Measurements from ENCODE around the gene RECQL5. TPM values are rescaled to one million over a fixed set of nuclear protein-coding genes. Genes with fewer than 3 reads are reported as not detected.

Gene RECQL5
- total RNA-seq, 3 donors from 2014 or later (not counting 1 experiment from before 2014, with no cell fraction given): 33.4 to 39.1 (median 34.3) TPM

GRCh38 chr17:75601057-75601987 is 65.6 kb downstream of the RECQL5 start:
- intact Hi-C loops (cut with micrococcal nuclease): loop anchor here (1.0 kb wide), 1 partner anchor 147 kb away; no protein-coding TSS in a partner anchor
- H3K27me3 Mint-ChIP-seq (ENCODE audit: low read depth in 2 of 2): no peaks in the 10 kb centered on the region

GRCh38 chr17:75596320-75597087 is 70.5 kb downstream of the RECQL5 start:
- H3K27me3 ChIP-seq (ENCODE audit: control insufficient read depth, insufficient read depth, low read length): no peaks in the 10 kb centered on the region
- no peak overlapping the region for H3K27ac ChIP-seq (ENCODE audit: low read length)
- no peak for TF ChIP-seq CTCF (IDR thresholded peaks at IDR 0.05)
- DNase-seq (no peak), ATAC-seq (no peak)
- no peak overlapping the region for H3K4me3 Mint-ChIP-seq
- H3K4me1 Mint-ChIP-seq: peaks cover 0 to 5% of the 10 kb centered on the region in 2 donors
- no peaks in the 10 kb centered on the region for H3K9me3 Mint-ChIP-seq
- no peak overlapping the region for H3K27ac Mint-ChIP-seq
- no peaks in the 10 kb centered on the region for H3K27me3 Mint-ChIP-seq (ENCODE audit: low read depth in 2 of 2)
- no peaks in the 10 kb centered on the region for H3K9me3 ChIP-seq (ENCODE audit: control insufficient read depth, insufficient read depth, low read length)
- intact Hi-C loops (cut with micrococcal nuclease): no loop called here
- peaks cover 5% of the 10 kb centered on the region for H3K36me3 ChIP-seq (ENCODE audit: control insufficient read depth, insufficient read depth, low read length)
- no peak overlapping the region for H3K4me3 ChIP-seq (ENCODE audit: low read length)
- H3K4me1 ChIP-seq (ENCODE audit: control insufficient read depth, insufficient read depth, low read length): no peaks in the 10 kb centered on the region
- 94% methylated on average over 17 of the region's 17 CpGs for WGBS (ENCODE audit: insufficient coverage)
- no peaks in the 10 kb centered on the region for H3K36me3 Mint-ChIP-seq

More at GRCh38 chr17:75601057-75601987, 65.6 kb downstream of the RECQL5 start:
- peak; percentile 71 for TF ChIP-seq CTCF (IDR thresholded peaks at IDR 0.05)
- Mint-ChIP-seq H3K27ac (no peak overlapping the region), H3K9me3 (no peaks in the 10 kb centered on the region), H3K4me3 (no peak overlapping the region), H3K36me3 (no peaks in the 10 kb centered on the region), H3K4me1 (peaks cover 0 to 5% of the 10 kb centered on the region in 2 donors)
- DNase-seq (peak; percentile 55 to 72), ATAC-seq (peak; percentile 84 to 90 (median 89))
- H3K4me1 ChIP-seq (ENCODE audit: control insufficient read depth, insufficient read depth, low read length): no peaks in the 10 kb centered on the region
- no peak overlapping the region for H3K27ac ChIP-seq (ENCODE audit: low read length)
- no peaks in the 10 kb centered on the region for H3K27me3 ChIP-seq (ENCODE audit: control insufficient read depth, insufficient read depth, low read length)
- no peaks in the 10 kb centered on the region for H3K9me3 ChIP-seq (ENCODE audit: control insufficient read depth, insufficient read depth, low read length)
- WGBS (ENCODE audit: insufficient coverage): 68% methylated on average over 28 of the region's 28 CpGs
- no peak overlapping the region for H3K4me3 ChIP-seq (ENCODE audit: low read length)
- no peaks in the 10 kb centered on the region for H3K36me3 ChIP-seq (ENCODE audit: control insufficient read depth, insufficient read depth, low read length)

- Mint-ChIP-seq H3K27me3 (ENCODE audit: low read depth in 2 of 2) (no peaks in the 10 kb centered on the region), H3K4me1 (peaks cover 4 to 5% of the 10 kb centered on the region in 2 donors), H3K27ac (no peak overlapping the region), H3K4me3 (no peak overlapping the region), H3K9me3 (no peaks in the 10 kb centered on the region), H3K36me3 (no peaks in the 10 kb centered on the region)
- intact Hi-C loops (cut with micrococcal nuclease): no loop called here
- no peaks in the 10 kb centered on the region for H3K9me3 ChIP-seq (ENCODE audit: control insufficient read depth, insufficient read depth, low read length)
- H3K36me3 ChIP-seq (ENCODE audit: control insufficient read depth, insufficient read depth, low read length): peaks cover 5% of the 10 kb centered on the region
- 84% methylated on average over 6 of the region's 6 CpGs for WGBS (ENCODE audit: insufficient coverage)
- ATAC-seq (no peak), DNase-seq (no peak)
- no peak overlapping the region for H3K27ac ChIP-seq (ENCODE audit: low read length)
- TF ChIP-seq CTCF (IDR thresholded peaks at IDR 0.05): no peak
- H3K4me1 ChIP-seq (ENCODE audit: control insufficient read depth, insufficient read depth, low read length): no peaks in the 10 kb centered on the region
- H3K4me3 ChIP-seq (ENCODE audit: low read length): no peak overlapping the region
- H3K27me3 ChIP-seq (ENCODE audit: control insufficient read depth, insufficient read depth, low read length): no peaks in the 10 kb centered on the region
Observed at GRCh38 chr17:75595920-75596313, 71.0 kb downstream of the RECQL5 start.
